ENCODE results near the gene TPRG1L.

The TPRG1L gene

GRCh38 chr1:3677484-3677883 is 52.7 kb downstream of the TPRG1L start:
- DNase-seq = no peak

GRCh38 chr1:3678361-3679097 is 53.7 kb downstream of the TPRG1L start:
- no peak for DNase-seq

- no peak for DNase-seq
These were observed 54.3 kb downstream of the TPRG1L start for GRCh38 chr1:3679098-3679555.
